ENCODE data around the gene ZNHIT2.

ZNHIT2 gene

GRCh38 chr11:65077451-65077850 lies 40.0 kb downstream of the ZNHIT2 start:
- no peak for DNase-seq (ENCODE audit: low read depth in 1 of 2, low spot score in 1 of 2)

GRCh38 chr11:65072631-65072966 lies 44.9 kb downstream of the ZNHIT2 start:
- no peak for DNase-seq (ENCODE audit: low read depth in 1 of 2, low spot score in 1 of 2)

- no peak for DNase-seq (ENCODE audit: low read depth in 1 of 2, low spot score in 1 of 2)
Observed at GRCh38 chr11:65071907-65072630, 45.4 kb downstream of the ZNHIT2 start.

- DNase-seq (ENCODE audit: low read depth in 1 of 2, low spot score in 1 of 2) = no peak
Observed at GRCh38 chr11:65069217-65069616, 48.3 kb downstream of the ZNHIT2 start.

DNA sequence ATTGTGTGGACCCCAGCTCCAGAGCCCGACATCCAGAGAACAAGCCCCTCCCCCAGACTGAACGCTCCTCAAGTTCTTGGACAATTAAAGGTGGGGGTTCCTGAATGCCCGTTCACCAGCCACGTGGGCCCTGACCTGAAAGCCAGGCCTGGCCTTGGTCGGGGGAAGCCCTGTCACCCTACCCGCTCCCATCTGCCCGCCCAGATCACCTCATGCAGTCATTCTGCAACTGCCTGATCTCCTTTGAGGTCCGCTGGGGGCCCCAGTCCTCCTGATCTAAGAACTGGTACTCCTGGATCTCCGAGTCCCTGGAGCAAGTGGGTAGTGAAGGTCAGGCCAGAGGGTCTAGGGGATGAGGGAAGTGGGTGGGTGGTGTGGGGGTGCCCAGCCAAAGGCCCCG lies 50.1 kb downstream of the ZNHIT2 start:
- DNase-seq (ENCODE audit: low read depth in 1 of 2, low spot score in 1 of 2) = no peak

DNA sequence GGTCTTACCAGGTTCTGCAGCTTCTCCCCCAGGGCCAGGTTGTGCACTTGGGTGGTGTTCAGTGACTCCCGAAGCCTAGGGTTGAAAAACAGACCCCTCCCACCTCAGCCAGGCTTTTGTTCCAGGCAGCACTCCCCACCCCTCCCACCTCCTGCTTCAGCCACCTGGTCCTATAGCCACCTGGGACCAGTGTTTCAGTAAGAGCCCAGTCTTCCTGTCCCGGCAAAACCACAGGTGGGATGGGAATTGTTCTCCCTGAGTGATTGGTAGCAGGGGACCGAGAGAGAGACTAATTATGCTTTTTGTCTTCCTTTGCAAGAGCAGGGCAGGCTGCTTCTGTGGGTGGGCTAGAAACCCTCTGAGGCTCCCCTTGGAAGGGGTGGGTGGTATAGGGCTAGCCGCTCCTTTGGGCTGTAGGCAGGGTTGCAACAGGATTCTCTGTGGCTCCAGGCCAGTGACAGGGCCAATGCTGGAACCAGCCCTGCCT lies 50.7 kb downstream of the ZNHIT2 start:
- no peak for DNase-seq (ENCODE audit: low read depth in 1 of 2, low spot score in 1 of 2)
